Measurements from ENCODE around the gene PCDHGA12. TPM values are rescaled to one million over a fixed set of nuclear protein-coding genes. Genes with fewer than 3 reads are reported as not detected.

The PCDHGA12 gene
- total and polyA plus RNA-seq, 10 of the 15 experiments (the other 5 are each of a cell fraction or from before 2014, with no cell fraction given): 0.04 to 0.79 (median 0.36) TPM; not detected in 2

- 27% methylated on average over 21 of the region's 21 CpGs for whole genome bisulfite sequencing (ENCODE audit: insufficient coverage, insufficient replicate concordance, low lambda C conversion rate, missing lambda C conversion rate)
- no peak overlapping the region for H3K27ac ChIP-seq (ENCODE audit: control insufficient read depth, insufficient read depth)
- SMC1A ChIA-PET (ENCODE audit: uncharacterized antibody, unreplicated experiment): no interaction called here
- no peaks in the 10 kb centered on the region for H3K36me3 ChIP-seq (ENCODE audit: control insufficient read depth in 2 of 2, insufficient read depth in 2 of 2, low read length in 1 of 2)
- TF ChIP-seq TBL1XR1 (IDR thresholded peaks at IDR 0.05; ENCODE audit: low read depth, low read length): no peak
- no TSS peak for BruUV-seq (replicated peaks)
- H3K4me1 ChIP-seq (ENCODE audit: control insufficient read depth, insufficient read depth, low read length): no peaks in the 10 kb centered on the region
- no peak overlapping the region for H2AFZ ChIP-seq (ENCODE audit: control insufficient read depth, low read depth, low read length)
- H3K9me3 ChIP-seq (replicated peaks; ENCODE audit: control insufficient read depth, insufficient read depth, low read length): peaks cover 2% of the 10 kb centered on the region; the same call in 1 of the 3 replicates
- intact Hi-C loops (cut with micrococcal nuclease; ENCODE audit: unreplicated experiment) (no loop called here), in situ Hi-C loops (cut with MboI) (no loop called here)
- H3K4me3 ChIP-seq: no peak overlapping the region
- H4K20me1 ChIP-seq (ENCODE audit: control insufficient read depth, insufficient read depth): no peaks in the 10 kb centered on the region
- RAD21 ChIA-PET (ENCODE audit: unreplicated experiment): no interaction called here
- FAIRE-seq (no peak), DNase-seq (ENCODE audit: low read depth, low spot score) (no peak), ATAC-seq (no peak)
- no peaks in the 10 kb centered on the region for H3K79me2 ChIP-seq (ENCODE audit: control insufficient read depth, insufficient read depth, low read length)
- no peak overlapping the region for H3K4me2 ChIP-seq (ENCODE audit: control insufficient read depth, insufficient read depth)
- CTCF ChIA-PET: interaction anchor here (0.8 to 1.5 kb wide), 2 partner anchors 8 to 175 kb away, joined by 3 read pairs; no protein-coding TSS in a partner anchor
- H3K27me3 ChIP-seq (replicated peaks in 1 of 2; ENCODE audit: control insufficient read depth in 2 of 2, insufficient read depth in 2 of 2, low read length in 1 of 2): no peaks in the 10 kb centered on the region
- POLR2A ChIA-PET: no interaction called here
- no peak overlapping the region for H3K9ac ChIP-seq (ENCODE audit: control insufficient read depth, insufficient read depth, low read length)
Observed at GRCh38 chr5:141383345-141383744, 47.0 kb upstream of the PCDHGA12 start.

- ATAC-seq (no peak), DNase-seq (ENCODE audit: low read depth, low spot score) (no peak), FAIRE-seq (no peak)
- 95% methylated on average over 43 of the region's 43 CpGs for WGBS (ENCODE audit: insufficient coverage, insufficient replicate concordance, low lambda C conversion rate, missing lambda C conversion rate)
- Histone ChIP-seq H2AFZ (ENCODE audit: control insufficient read depth, low read depth, low read length) (no peak overlapping the region), H3K4me3 (no peak overlapping the region), H4K20me1 (ENCODE audit: control insufficient read depth, insufficient read depth) (no peaks in the 10 kb centered on the region), H3K27ac (ENCODE audit: control insufficient read depth, insufficient read depth) (no peak overlapping the region), H3K9ac (ENCODE audit: control insufficient read depth, insufficient read depth, low read length) (no peak overlapping the region), H3K27me3 (replicated peaks in 1 of 2; ENCODE audit: control insufficient read depth in 2 of 2, insufficient read depth in 2 of 2, low read length in 1 of 2) (no peaks in the 10 kb centered on the region), H3K4me2 (ENCODE audit: control insufficient read depth, insufficient read depth) (no peak overlapping the region), H3K4me1 (ENCODE audit: control insufficient read depth, insufficient read depth, low read length) (no peaks in the 10 kb centered on the region), H3K79me2 (ENCODE audit: control insufficient read depth, insufficient read depth, low read length) (no peaks in the 10 kb centered on the region), H3K9me3 (replicated peaks; ENCODE audit: control insufficient read depth, insufficient read depth, low read length) (peaks cover 5% of the 10 kb centered on the region; the same call in 2 of the 3 replicates), H3K36me3 (ENCODE audit: control insufficient read depth in 2 of 2, insufficient read depth in 2 of 2, low read length in 1 of 2) (no peaks in the 10 kb centered on the region)
- SMC1A ChIA-PET (ENCODE audit: uncharacterized antibody, unreplicated experiment): no interaction called here
- CTCF ChIA-PET: no interaction called here
- POLR2A ChIA-PET: no interaction called here
- no TSS peak for BruUV-seq (replicated peaks)
- intact Hi-C loops (cut with micrococcal nuclease; ENCODE audit: unreplicated experiment): no loop called here
- in situ Hi-C loops (cut with MboI): no loop called here
- RAD21 ChIA-PET (ENCODE audit: unreplicated experiment): no interaction called here
- no peak for TF ChIP-seq RAD51 (IDR thresholded peaks at IDR 0.05)
- TF ChIP-seq ZBTB33 (IDR thresholded peaks at IDR 0.05): no peak
- TF ChIP-seq DPF2 (IDR thresholded peaks at IDR 0.05): no peak
- no peak for TF ChIP-seq TCF7 (IDR thresholded peaks at IDR 0.05; ENCODE audit: borderline replicate concordance)
- TF ChIP-seq POLR2A (IDR thresholded peaks at IDR 0.05; ENCODE audit: low read depth, low read length): no peak
- TF ChIP-seq BHLHE40 (IDR thresholded peaks at IDR 0.05; ENCODE audit: borderline replicate concordance in 1 of 2, low read depth in 2 of 2, low read length in 1 of 2): no peak
- TF ChIP-seq PKNOX1 (IDR thresholded peaks at IDR 0.05): no peak
- TF ChIP-seq MYC (IDR thresholded peaks at IDR 0.05; ENCODE audit: insufficient read depth, insufficient read length, insufficient replicate concordance, low read length, severe bottlenecking): no peak
- no peak for TF ChIP-seq RFX5 (IDR thresholded peaks at IDR 0.05; ENCODE audit: low read depth, low read length)
- no peak for TF ChIP-seq RAD21 (IDR thresholded peaks at IDR 0.05; ENCODE audit: insufficient read depth, low read depth, low read length)
- no peak for TF ChIP-seq MEF2A (IDR thresholded peaks at IDR 0.05; ENCODE audit: insufficient read depth, low read depth, low read length)
Observed at GRCh38 chr5:141384471-141385267, 45.6 kb upstream of the PCDHGA12 start.

Data from GM12878 (cell line).